Activated naive CD4-positive, alpha-beta T cell treated with anti-CD3 and anti-CD28 coated beads, Interleukin-2, amount 50 U/mL, for 72 hours (primary cell): ENCODE measurements around the gene ATG9A. TPM values are rescaled to one million over a fixed set of nuclear protein-coding genes. Genes with fewer than 3 reads are reported as not detected.

ENCODE experiments used
- total RNA-seq, 2 donors: library from RNA; stranded (reverse); gene quantifications; one replicate each; pipeline ENCODE4 v1.2.3, GENCODE V29; 2022

The ATG9A gene
- total RNA-seq, 2 donors from 2014 or later, result 49.1 to 80.6 TPM

Other genes with a start within 250 kb of the ATG9A start
- gene FEV, start 244.5 kb downstream of the ATG9A start, total RNA-seq, result not detected
- not detected for gene CRYBA2, start 236.2 kb downstream of the ATG9A start, total RNA-seq
- not detected for gene CFAP65, start 188.1 kb downstream of the ATG9A start, total RNA-seq
- gene IHH, start 168.7 kb downstream of the ATG9A start, total RNA-seq, result under 1 TPM in 1 of 2 donors, not detected in 1; 0.14 TPM
- gene NHEJ1, start 68.8 kb downstream of the ATG9A start, total RNA-seq, result 10 to 100 TPM; 20.9 to 25.0 TPM
- gene SLC23A3, start 59.6 kb downstream of the ATG9A start, total RNA-seq, result 1 to 10 TPM; 1.5 to 2.8 TPM
- gene CNPPD1, start 52.7 kb downstream of the ATG9A start, total RNA-seq, result 10 to 100 TPM; 46.9 to 48.0 TPM
- gene RETREG2, start 51.4 kb downstream of the ATG9A start, total RNA-seq, result 100 to 1,000 TPM in 1 of 2 donors, 10 to 100 TPM in 1; 93.0 to 120 TPM
- gene ZFAND2B, start 22.9 kb downstream of the ATG9A start, total RNA-seq, result 10 to 100 TPM; 25.6 to 66.5 TPM
- 10 to 100 TPM; 27.8 to 46.2 TPM for gene ABCB6, start 10.7 kb downstream of the ATG9A start, total RNA-seq
- gene ANKZF1, start 170 bp upstream of the ATG9A start, total RNA-seq, result 100 to 1,000 TPM; 168 to 178 TPM
- gene GLB1L, start 15.8 kb upstream of the ATG9A start, total RNA-seq, result 1 to 10 TPM; 2.7 to 6.1 TPM
- gene STK16, start 15.8 kb upstream of the ATG9A start, total RNA-seq, result 10 to 100 TPM; 25.8 to 36.9 TPM
- gene TUBA4B, start 23.6 kb upstream of the ATG9A start, total RNA-seq, result not detected
- 100 to 1,000 TPM; 240 to 410 TPM for gene TUBA4A, start 24.3 kb upstream of the ATG9A start, total RNA-seq
- gene DNAJB2, start 49.7 kb upstream of the ATG9A start, total RNA-seq, result 10 to 100 TPM; 59.7 to 67.2 TPM
- gene PTPRN, start 79.8 kb upstream of the ATG9A start, total RNA-seq, result 1 to 10 TPM in 1 of 2 donors, under 1 TPM in 1; 0.09 to 3.1 TPM
- not detected for gene RESP18, start 103.1 kb upstream of the ATG9A start, total RNA-seq
- gene DNPEP, start 158.3 kb upstream of the ATG9A start, total RNA-seq, result 10 to 100 TPM; 61.1 to 96.0 TPM
- not detected for gene DES, start 188.7 kb upstream of the ATG9A start, total RNA-seq
- 1 to 10 TPM; 2.2 to 2.8 TPM for gene SPEG, start 205.2 kb upstream of the ATG9A start, total RNA-seq